Measurements from ENCODE around the gene ITGB8. TPM values are rescaled to one million over a fixed set of nuclear protein-coding genes. Genes with fewer than 3 reads are reported as not detected.

ITGB8 gene
- total RNA-seq, 3 donors from 2014 or later = 9.3 to 11.6 (median 10.8) TPM

DNA sequence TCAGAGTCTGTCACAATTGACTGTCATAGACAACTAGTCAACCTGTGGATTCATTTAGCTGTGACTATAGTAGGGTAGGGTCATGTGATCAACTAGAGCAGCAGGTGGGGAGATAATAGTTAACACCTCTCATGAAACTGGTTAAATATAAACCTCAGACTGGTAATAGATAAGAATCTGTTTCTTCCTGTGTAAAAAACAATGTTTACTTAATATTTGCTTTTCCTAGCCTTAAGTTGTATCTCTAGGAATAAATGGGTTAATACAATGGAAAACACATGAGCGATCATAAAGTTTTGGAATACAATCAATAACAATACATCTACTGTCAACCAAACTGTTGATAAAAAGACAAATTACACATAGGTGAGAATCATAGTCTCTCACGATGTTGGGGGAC, 43.4 kb upstream of the ITGB8 start:
- ATAC-seq = peak; percentile 90
- DNase-seq = no peak
- H3K9me3 ChIP-seq = no peaks in the 10 kb centered on the region
- intact Hi-C loops (cut with DNase I, micrococcal nuclease) = no loop called here
- peaks cover 4% of the 10 kb centered on the region for H3K4me1 ChIP-seq (ENCODE audit: low read depth)
- TF ChIP-seq, protein P1, sequence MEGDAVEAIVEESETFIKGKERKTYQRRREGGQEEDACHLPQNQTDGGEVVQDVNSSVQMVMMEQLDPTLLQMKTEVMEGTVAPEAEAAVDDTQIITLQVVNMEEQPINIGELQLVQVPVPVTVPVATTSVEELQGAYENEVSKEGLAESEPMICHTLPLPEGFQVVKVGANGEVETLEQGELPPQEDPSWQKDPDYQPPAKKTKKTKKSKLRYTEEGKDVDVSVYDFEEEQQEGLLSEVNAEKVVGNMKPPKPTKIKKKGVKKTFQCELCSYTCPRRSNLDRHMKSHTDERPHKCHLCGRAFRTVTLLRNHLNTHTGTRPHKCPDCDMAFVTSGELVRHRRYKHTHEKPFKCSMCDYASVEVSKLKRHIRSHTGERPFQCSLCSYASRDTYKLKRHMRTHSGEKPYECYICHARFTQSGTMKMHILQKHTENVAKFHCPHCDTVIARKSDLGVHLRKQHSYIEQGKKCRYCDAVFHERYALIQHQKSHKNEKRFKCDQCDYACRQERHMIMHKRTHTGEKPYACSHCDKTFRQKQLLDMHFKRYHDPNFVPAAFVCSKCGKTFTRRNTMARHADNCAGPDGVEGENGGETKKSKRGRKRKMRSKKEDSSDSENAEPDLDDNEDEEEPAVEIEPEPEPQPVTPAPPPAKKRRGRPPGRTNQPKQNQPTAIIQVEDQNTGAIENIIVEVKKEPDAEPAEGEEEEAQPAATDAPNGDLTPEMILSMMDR (IDR thresholded peaks at IDR 0.05) = no peak
- no peak overlapping the region for H3K4me3 ChIP-seq
- no peaks in the 10 kb centered on the region for H3K36me3 ChIP-seq (ENCODE audit: low read depth)

GRCh38 chr7:20288036-20288435, 42.7 kb upstream of the ITGB8 start:
- no peak overlapping the region for H3K4me3 ChIP-seq
- no peaks in the 10 kb centered on the region for H3K36me3 ChIP-seq (ENCODE audit: low read depth)
- H3K9me3 ChIP-seq = no peaks in the 10 kb centered on the region
- DNase-seq = no peak
- intact Hi-C loops (cut with DNase I, micrococcal nuclease) = no loop called here
- peaks cover 4% of the 10 kb centered on the region for H3K4me1 ChIP-seq (ENCODE audit: low read depth)
- TF ChIP-seq, protein P1 (IDR thresholded peaks at IDR 0.05) = no peak
- no peak for ATAC-seq

DNA sequence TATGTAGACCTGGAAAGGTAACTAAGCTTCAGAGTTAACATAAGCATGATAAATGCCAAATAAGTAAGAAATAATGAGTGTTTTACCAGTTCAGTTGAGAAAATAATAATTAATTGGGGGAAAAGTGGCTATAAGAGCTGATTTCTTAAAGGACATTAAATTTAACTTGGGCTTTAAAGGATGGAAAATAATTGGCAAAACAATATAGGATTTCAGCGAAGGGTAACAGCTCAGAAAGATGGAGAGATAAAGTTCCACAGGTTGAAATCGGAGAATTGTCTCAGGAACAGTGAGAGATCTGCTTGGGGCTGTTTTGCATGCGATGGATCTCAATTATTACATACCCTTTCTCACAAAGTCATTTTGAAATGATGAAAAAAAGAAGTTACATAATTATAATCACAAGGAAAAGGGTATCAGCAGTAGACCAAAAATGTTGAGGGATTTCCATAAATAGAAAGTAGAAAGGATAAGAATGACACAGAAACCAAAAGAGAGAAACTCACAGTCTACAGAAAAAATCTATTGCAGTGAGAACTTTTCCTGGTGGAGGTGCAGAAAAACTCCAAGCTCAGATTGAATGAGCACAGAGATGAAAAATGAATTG, 40.1 kb upstream of the ITGB8 start:
- Histone ChIP-seq H3K36me3 (ENCODE audit: low read depth) (no peaks in the 10 kb centered on the region), H3K4me1 (ENCODE audit: low read depth) (peaks cover 4% of the 10 kb centered on the region), H3K4me3 (no peak overlapping the region), H3K9me3 (no peaks in the 10 kb centered on the region)
- intact Hi-C loops (cut with DNase I, micrococcal nuclease) = no loop called here
- DNase-seq (no peak), ATAC-seq (no peak)
- TF ChIP-seq, protein P1 (IDR thresholded peaks at IDR 0.05) = no peak

DNA sequence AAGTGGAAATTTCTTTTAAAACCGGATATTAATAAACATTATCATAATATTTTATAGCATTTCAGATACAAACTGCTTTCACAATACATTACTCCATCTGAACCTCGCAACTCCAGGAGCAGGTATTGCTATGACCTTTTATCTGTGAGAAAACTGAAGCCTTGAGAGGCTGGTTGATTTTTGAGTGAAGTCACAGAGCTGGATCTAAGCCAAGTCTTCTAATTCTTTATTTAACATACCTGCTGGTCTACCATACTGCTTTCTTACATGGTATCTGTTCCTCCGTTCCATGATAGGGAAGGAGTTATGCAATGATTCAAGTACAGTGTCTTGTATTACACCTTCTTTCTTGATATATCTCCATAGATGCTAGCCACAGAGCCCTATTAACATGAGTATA, 37.4 kb upstream of the ITGB8 start:
- intact Hi-C loops (cut with DNase I, micrococcal nuclease) = no loop called here
- Histone ChIP-seq H3K4me1 (ENCODE audit: low read depth) (no peaks in the 10 kb centered on the region), H3K4me3 (no peak overlapping the region), H3K9me3 (no peaks in the 10 kb centered on the region), H3K36me3 (ENCODE audit: low read depth) (no peaks in the 10 kb centered on the region)
- DNase-seq (no peak), ATAC-seq (no peak)
- TF ChIP-seq, protein P1 (IDR thresholded peaks at IDR 0.05) = no peak

DNA sequence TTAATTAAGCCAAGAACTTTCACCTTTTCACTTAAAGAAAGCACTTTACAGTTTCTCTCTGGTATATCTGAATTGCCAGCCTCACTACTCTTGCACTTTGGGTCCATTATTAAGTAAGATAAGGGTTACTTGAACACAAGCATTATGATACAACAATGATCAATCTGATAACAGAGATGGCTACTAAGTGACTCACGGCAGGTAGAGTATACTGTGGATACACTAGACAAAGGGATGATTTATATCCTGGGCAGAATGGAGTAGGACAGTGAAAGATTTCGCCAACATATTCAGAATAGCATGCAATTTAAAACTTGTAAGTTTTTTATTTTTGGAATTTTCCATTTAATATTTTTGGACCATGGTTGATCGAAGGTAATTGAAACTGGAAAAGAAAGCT, 34.3 kb upstream of the ITGB8 start:
- no peaks in the 10 kb centered on the region for H3K36me3 ChIP-seq (ENCODE audit: low read depth)
- DNase-seq (no peak), ATAC-seq (no peak)
- H3K9me3 ChIP-seq = no peaks in the 10 kb centered on the region
- TF ChIP-seq, protein P1 (IDR thresholded peaks at IDR 0.05) = no peak
- no peak overlapping the region for H3K4me3 ChIP-seq
- intact Hi-C loops (cut with DNase I, micrococcal nuclease) = no loop called here
- no peaks in the 10 kb centered on the region for H3K4me1 ChIP-seq (ENCODE audit: low read depth)

DNA sequence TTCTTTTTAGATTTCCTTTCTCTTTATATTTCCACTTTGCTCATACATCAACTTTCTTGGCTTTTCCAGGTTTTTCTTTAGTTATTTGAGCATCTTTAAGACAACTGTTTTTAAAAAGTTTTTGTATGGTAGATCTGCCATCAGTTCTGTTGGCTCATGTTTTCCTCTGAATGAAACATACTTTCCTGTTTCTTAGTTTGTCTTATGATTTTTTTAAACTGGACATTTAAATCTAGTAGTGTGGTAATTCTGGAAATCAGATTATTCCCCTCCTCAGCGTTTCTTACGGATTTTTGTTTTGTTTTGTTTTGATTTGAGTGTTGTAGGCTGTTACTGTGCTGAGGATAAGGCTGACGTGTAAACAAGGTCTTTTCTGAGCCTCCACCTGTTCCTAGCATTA, 33.8 kb upstream of the ITGB8 start:
- H3K4me3 ChIP-seq = no peak overlapping the region
- TF ChIP-seq, protein P1 (IDR thresholded peaks at IDR 0.05) = no peak
- no peaks in the 10 kb centered on the region for H3K36me3 ChIP-seq (ENCODE audit: low read depth)
- intact Hi-C loops (cut with DNase I, micrococcal nuclease) = no loop called here
- no peaks in the 10 kb centered on the region for H3K4me1 ChIP-seq (ENCODE audit: low read depth)
- no peaks in the 10 kb centered on the region for H3K9me3 ChIP-seq
- DNase-seq (no peak), ATAC-seq (no peak)
